HCT116 (cell line): ENCODE data around the gene TUBB4A. TPM values are rescaled to one million over a fixed set of nuclear protein-coding genes. Genes with fewer than 3 reads are reported as not detected.

ENCODE experiments used
- ATAC-seq: fragments of 200-7000 bp; cut with Tn5 transposase; 2 replicates; pipeline ENCODE4 v1.9.1; 2020; ENCODE audit warnings: mild to moderate bottlenecking, moderate library complexity
- BruUV-seq: library from RNA; stranded (reverse); fragments of 400-500 nt; replicated peaks from 2 replicates; lab custom pipeline; 2021; lab: Mats Ljungman, UMichigan
- CTCF ChIA-PET: fragments of 300-600 bp; sonication (Branson Sonifier 250); formaldehyde crosslinking; loops from one replicate; lab custom pipeline; 2021; ENCODE audit warnings: antibody characterized with exemption; lab: Charles Lee
- POLR2A ChIA-PET: fragments of 300-600, 350-600 bp; sonication (Branson Sonifier 250); formaldehyde crosslinking; loops from one replicate; lab custom pipeline; 2021; ENCODE audit warnings: antibody characterized with exemption; lab: Charles Lee
- RAD21 ChIA-PET, 2 experiments: fragments of 300-600 bp; sonication (Branson Sonifier 250); formaldehyde crosslinking; loops; one replicate each; lab custom pipeline; 2023; ENCODE audit warnings: low total read pairs in 2 of 2; ENCODE audit not compliant: uncharacterized antibody in 2 of 2, unreplicated experiment in 2 of 2, low non-redundant PET in 1 of 2; lab: Charles Lee
- DNase-seq: peaks from one replicate; pipeline ENCODE4 v3.0.0-alpha.2; 2010; ENCODE audit warnings: low read depth, low spot score
- H2AFZ ChIP-seq: fragments of 200-600 bp; shearing (Covaris generic), sonication (generic); 2 replicates; pipeline ENCODE4 v1.6.1; 2017; ENCODE audit warnings: low read depth, mixed run types, mixed read lengths, antibody characterized with exemption, low read length; ENCODE audit not compliant: poor library complexity, severe bottlenecking
- H3K27ac ChIP-seq: 2 replicates; pipeline ENCODE4 v1.5.1; 2012; ENCODE audit warnings: low read depth, low read length
- H3K27me3 ChIP-seq: fragments of 200-600 bp; sonication (generic); 2 replicates; pipeline ENCODE4 v1.6.1; 2016; ENCODE audit warnings: mixed run types, low read length, mixed read lengths; ENCODE audit not compliant: insufficient read depth
- H3K36me3 ChIP-seq, 2 experiments: fragments of 200-500 bp in 1 of 2; fragments of 200-600 bp in 1 of 2; sonication (Bioruptor generic) in 1 of 2; sonication (generic) in 1 of 2; 2 replicates each; pipeline versions ENCODE4 v1.5.1 to v1.6.1; 2014 to 2016; ENCODE audit warnings: low read length in 2 of 2, inconsistent platforms in 1 of 2, mixed read lengths in 1 of 2, mixed run types in 1 of 2; ENCODE audit not compliant: insufficient read depth in 2 of 2, control insufficient read depth in 1 of 2
- H3K4me1 ChIP-seq, 2 experiments: fragments of 200-600 bp in 1 of 2; sonication (generic) in 1 of 2; 2 replicates each; pipeline versions ENCODE4 v1.5.1 to v1.6.1; 2012 to 2017; ENCODE audit warnings: low read length in 2 of 2, inconsistent platforms in 1 of 2, mild to moderate bottlenecking in 1 of 2, mixed read lengths in 1 of 2, mixed run types in 1 of 2, moderate library complexity in 1 of 2; ENCODE audit not compliant: insufficient read depth in 2 of 2, control insufficient read depth in 1 of 2
- H3K4me2 ChIP-seq: fragments of 200-600 bp; sonication (generic); 2 replicates; pipeline ENCODE4 v1.6.1; 2017; ENCODE audit warnings: mixed run types, low read length, mixed read lengths
- H3K4me3 ChIP-seq, 2 experiments: fragments of 200-600 bp in 1 of 2; sonication (generic) in 1 of 2; replicated peaks in 1 of 2; 2 replicates each; pipeline ENCODE4 v1.5.1; 2011 to 2016; ENCODE audit warnings: low read length in 2 of 2, control low read depth in 1 of 2, low read depth in 1 of 2, mild to moderate bottlenecking in 1 of 2, mixed read lengths in 1 of 2, mixed run types in 1 of 2
- H3K79me2 ChIP-seq: fragments of 200-600 bp; sonication (generic); 2 replicates; pipeline ENCODE4 v1.6.1; 2017; ENCODE audit warnings: mild to moderate bottlenecking, mixed run types, low read length, moderate library complexity, mixed read lengths; ENCODE audit not compliant: insufficient read depth
- H3K9ac ChIP-seq: fragments of 200-600 bp; sonication (generic); 2 replicates; pipeline ENCODE4 v1.6.1; 2016; ENCODE audit warnings: low read length, mixed read lengths
- H3K9me2 ChIP-seq: fragments of 200-600 bp; sonication (generic), shearing (Covaris generic); 2 replicates; pipeline ENCODE4 v1.6.1; 2017; ENCODE audit warnings: mixed run types, mild to moderate bottlenecking, moderate library complexity; ENCODE audit not compliant: insufficient read depth
- H3K9me3 ChIP-seq, 2 experiments: fragments of 200-500 bp in 1 of 2; fragments of 200-600 bp in 1 of 2; sonication (Bioruptor generic) in 1 of 2; sonication (generic) in 1 of 2; 2 replicates each; pipeline ENCODE4 v1.6.1; 2014 to 2017; ENCODE audit warnings: low read length in 2 of 2, mixed read lengths in 2 of 2, inconsistent platforms in 1 of 2, low read depth in 1 of 2, mild to moderate bottlenecking in 1 of 2, mixed run types in 1 of 2, moderate library complexity in 1 of 2; ENCODE audit not compliant: control insufficient read depth in 1 of 2, insufficient read depth in 1 of 2
- H4K20me1 ChIP-seq: fragments of 200-600 bp; sonication (generic), shearing (Covaris generic); 2 replicates; pipeline ENCODE4 v1.6.1; 2017; ENCODE audit warnings: mixed run types, mild to moderate bottlenecking, moderate library complexity; ENCODE audit not compliant: insufficient read depth
- CBX3 ChIP-seq: IDR thresholded peaks from 2 replicates; pipeline ENCODE4 v1.6.1; 2012; ENCODE audit warnings: low read depth
- CEBPB ChIP-seq: IDR thresholded peaks from 2 replicates; pipeline ENCODE4 v1.6.1; 2012; ENCODE audit warnings: low read depth
- ELF1 ChIP-seq: IDR thresholded peaks from 2 replicates; pipeline ENCODE4 v1.6.1; 2012; ENCODE audit warnings: low read depth, borderline replicate concordance
- EZH2phosphoT487 ChIP-seq: fragments of 200-600 bp; IDR thresholded peaks from 2 replicates; pipeline ENCODE4 v1.6.1; 2018; ENCODE audit warnings: antibody characterized with exemption, borderline replicate concordance
- POLR2A ChIP-seq: IDR thresholded peaks from 2 replicates; pipeline ENCODE4 v1.7.0; 2011; ENCODE audit warnings: borderline replicate concordance; ENCODE audit not compliant: insufficient read depth, insufficient read length; ENCODE audit errors: extremely low read depth
- POLR2AphosphoS5 ChIP-seq: IDR thresholded peaks from 2 replicates; pipeline ENCODE4 v1.6.1; 2011; ENCODE audit warnings: mild to moderate bottlenecking, low read depth, low read length, moderate library complexity
- RAD21 ChIP-seq: IDR thresholded peaks from 2 replicates; pipeline ENCODE4 v1.6.1; 2012; ENCODE audit warnings: low read depth, mild to moderate bottlenecking
- SP1 ChIP-seq: IDR thresholded peaks from 2 replicates; pipeline ENCODE4 v1.6.1; 2012; ENCODE audit warnings: low read depth
- SRF ChIP-seq: IDR thresholded peaks from 2 replicates; pipeline ENCODE4 v1.6.1; 2012; ENCODE audit warnings: low read depth
- TCF7L2 ChIP-seq: IDR thresholded peaks from 2 replicates; pipeline ENCODE4 v1.7.0; 2011; ENCODE audit warnings: borderline replicate concordance, inconsistent platforms; ENCODE audit not compliant: insufficient read depth, insufficient read length; ENCODE audit errors: extremely low read depth
- ZNF274 ChIP-seq: fragments of 200-500 bp; sonication (Bioruptor generic); IDR thresholded peaks from 2 replicates; pipeline ENCODE4 v1.6.1; 2014; ENCODE audit warnings: mild to moderate bottlenecking, low read depth, low read length, inconsistent platforms
- intact Hi-C: fragments of 100-400 bp; cut with micrococcal nuclease; formaldehyde crosslinking; loops from 2 replicates; pipeline ENCODE4 v1.10.0; 2022
- total RNA-seq: library from RNA; stranded (reverse); gene quantifications from one replicate; pipeline ENCODE4 v1.2.1, GENCODE V29; 2021; ENCODE audit not compliant: unreplicated experiment
- TF ChIP-seq, protein P1 (sequence below), 3 experiments: fragments of 200-600 bp in 1 of 3; sonication (generic) in 1 of 3; IDR thresholded peaks in 2 of 3; conservative IDR thresholded peaks in 1 of 3; 2 replicates each; pipeline ENCODE4 v1.5.1; 2012 to 2017; ENCODE audit warnings: low read depth in 2 of 3, low read length in 2 of 3, antibody characterized with exemption in 1 of 3, borderline replicate concordance in 1 of 3, control low read depth in 1 of 3, mild to moderate bottlenecking in 1 of 3, mixed read lengths in 1 of 3, mixed run types in 1 of 3, moderate library complexity in 1 of 3; ENCODE audit not compliant: insufficient read depth in 1 of 3

TUBB4A gene
- total RNA-seq, 1 experiment from 2014 or later = 32.5 TPM

- RAD21 ChIA-PET = interaction anchor here in 1 of 2 experiments (0.6 kb wide), 1 partner anchor 773 kb away, joined by 4 read pairs; no protein-coding TSS in a partner anchor
- H3K9me3 ChIP-seq = no peaks in the 10 kb centered on the region
- no peaks in the 10 kb centered on the region for H3K9me2 ChIP-seq
- no peak overlapping the region for H2AFZ ChIP-seq
- peaks cover 23% of the 10 kb centered on the region for H3K79me2 ChIP-seq
- no peak for ATAC-seq
- no peak overlapping the region for H3K9ac ChIP-seq
- no peaks in the 10 kb centered on the region for H3K27me3 ChIP-seq
- no peaks in the 10 kb centered on the region for H4K20me1 ChIP-seq
- TF ChIP-seq ZNF274 (no peak), ELF1 (no peak), POLR2A (no peak), POLR2AphosphoS5 (no peak), CEBPB (no peak), CBX3 (no peak), SRF (no peak), EZH2phosphoT487 (no peak), RAD21 (no peak), TCF7L2 (no peak), SP1 (no peak)
- TF ChIP-seq, protein P1, sequence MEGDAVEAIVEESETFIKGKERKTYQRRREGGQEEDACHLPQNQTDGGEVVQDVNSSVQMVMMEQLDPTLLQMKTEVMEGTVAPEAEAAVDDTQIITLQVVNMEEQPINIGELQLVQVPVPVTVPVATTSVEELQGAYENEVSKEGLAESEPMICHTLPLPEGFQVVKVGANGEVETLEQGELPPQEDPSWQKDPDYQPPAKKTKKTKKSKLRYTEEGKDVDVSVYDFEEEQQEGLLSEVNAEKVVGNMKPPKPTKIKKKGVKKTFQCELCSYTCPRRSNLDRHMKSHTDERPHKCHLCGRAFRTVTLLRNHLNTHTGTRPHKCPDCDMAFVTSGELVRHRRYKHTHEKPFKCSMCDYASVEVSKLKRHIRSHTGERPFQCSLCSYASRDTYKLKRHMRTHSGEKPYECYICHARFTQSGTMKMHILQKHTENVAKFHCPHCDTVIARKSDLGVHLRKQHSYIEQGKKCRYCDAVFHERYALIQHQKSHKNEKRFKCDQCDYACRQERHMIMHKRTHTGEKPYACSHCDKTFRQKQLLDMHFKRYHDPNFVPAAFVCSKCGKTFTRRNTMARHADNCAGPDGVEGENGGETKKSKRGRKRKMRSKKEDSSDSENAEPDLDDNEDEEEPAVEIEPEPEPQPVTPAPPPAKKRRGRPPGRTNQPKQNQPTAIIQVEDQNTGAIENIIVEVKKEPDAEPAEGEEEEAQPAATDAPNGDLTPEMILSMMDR (IDR thresholded peaks at IDR 0.05 in 2 of 3, conservative IDR thresholded peaks at IDR 0.05 in 1 of 3; ENCODE audit: borderline replicate concordance in 1 of 3, insufficient read depth in 1 of 3, low read depth in 2 of 3, low read length in 2 of 3) = no peak
- TF ChIP-seq, all 23 proteins: peak for 0
- DNase-seq = no peak
- no peaks in the 10 kb centered on the region for H3K36me3 ChIP-seq
- ChIA-PET POLR2A (no interaction called here), CTCF (no interaction called here)
- no peak overlapping the region for H3K4me3 ChIP-seq
- H3K27ac ChIP-seq = no peak overlapping the region
- H3K4me2 ChIP-seq = no peak overlapping the region
- peaks cover 10 to 30% of the 10 kb centered on the region in 2 experiments for H3K4me1 ChIP-seq
- BruUV-seq = no TSS peak
- intact Hi-C loops = no loop called here
Measured at GRCh38 chr19:6528544-6529121, 26.5 kb upstream of the TUBB4A start.
